ENCODE results near the gene MOCS3. TPM values are rescaled to one million over a fixed set of nuclear protein-coding genes. Genes with fewer than 3 reads are reported as not detected.

The MOCS3 gene
- total and polyA plus RNA-seq, 2 of the 13 experiments (the other 11 are each of a cell fraction or from before 2014, with no cell fraction given): 3.7 to 8.4 TPM

GRCh38 chr20:50957798-50958614, 612 bp upstream of the MOCS3 start, which contains the start of gene DPM1 (continued):
- TF ChIP-seq AHR (CRISPR knock-in tag; IDR thresholded peaks at IDR 0.05): peak; percentile 83; the same call in 1 of the 2 replicates
- TF ChIP-seq ZNF646 (CRISPR knock-in tag; IDR thresholded peaks at IDR 0.05): no peak
- no peak for TF ChIP-seq NR3C1 (CRISPR knock-in tag; IDR thresholded peaks at IDR 0.05)
- TF ChIP-seq ZBTB10 (CRISPR knock-in tag; IDR thresholded peaks at IDR 0.05; ENCODE audit: borderline replicate concordance): no peak
- peak; percentile 95 for TF ChIP-seq DNMT3B (CRISPR knock-in tag; conservative IDR thresholded peaks at IDR 0.05)
- peak; percentile 46 for TF ChIP-seq ESRRA (CRISPR knock-in tag; IDR thresholded peaks at IDR 0.05; ENCODE audit: low read depth)
- TF ChIP-seq ZNF761 (CRISPR knock-in tag; conservative IDR thresholded peaks at IDR 0.05): peak; percentile 19; the same call in 1 of the 2 replicates
- TF ChIP-seq ZNF574 (CRISPR knock-in tag; IDR thresholded peaks at IDR 0.05): peak; percentile 94
- TF ChIP-seq SMYD3 (CRISPR knock-in tag; IDR thresholded peaks at IDR 0.05): no peak
- TF ChIP-seq ZNF775 (CRISPR knock-in tag; IDR thresholded peaks at IDR 0.05; ENCODE audit: borderline replicate concordance): peak; percentile 32; the same call in 1 of the 2 replicates
- TF ChIP-seq SMC3 (IDR thresholded peaks at IDR 0.05; ENCODE audit: low read length): peak; percentile 13; the same call in 1 of the 2 replicates
- TF ChIP-seq RNF219 (CRISPR knock-in tag; IDR thresholded peaks at IDR 0.05): peak; percentile 27; the same call in 1 of the 2 replicates

All from HepG2 (cell line).